B cell (primary cell): ENCODE data around the gene ATP5MC2. TPM values are rescaled to one million over a fixed set of nuclear protein-coding genes. Genes with fewer than 3 reads are reported as not detected.

ENCODE experiments used
- ATAC-seq: fragments of 200-7000 bp; cut with Tn5 transposase; one replicate; pipeline ENCODE4 v1.10.0; 2021; ENCODE audit warnings: low read depth, mild to moderate bottlenecking, moderate number of reproducible peaks, moderate library complexity
- CTCF ChIA-PET: fragments of 350-600 bp; sonication (Branson Sonifier 250); formaldehyde crosslinking; loops from one replicate; lab custom pipeline; 2021; ENCODE audit warnings: antibody characterized with exemption, inconsistent platforms; lab: Charles Lee
- POLR2A ChIA-PET: fragments of 350-600 bp; sonication (Branson Sonifier 250); formaldehyde crosslinking; loops from one replicate; lab custom pipeline; 2021; ENCODE audit warnings: antibody characterized with exemption; lab: Charles Lee
- DNase-seq: peaks from one replicate; pipeline ENCODE4 v3.0.0; 2013
- H2AFZ ChIP-seq: 2 replicates; pipeline ENCODE4 v1.6.1; 2012; ENCODE audit warnings: mild to moderate bottlenecking, low read depth, low read length; ENCODE audit not compliant: insufficient read depth, poor library complexity, severe bottlenecking
- H3K27ac ChIP-seq, 2 donors: 1 replicate in 1 of 2; 2 replicates in 1 of 2; pipeline ENCODE4 v1.5.1; 2012 to 2013; ENCODE audit warnings: low read length in 2 of 2, mild to moderate bottlenecking in 2 of 2, moderate library complexity in 1 of 2
- H3K27me3 ChIP-seq, 4 experiments: fragments of 200-600 bp in 1 of 4; sonication (generic) in 1 of 4; replicated peaks in 1 of 4; 1 replicate in 2 of 4; 2 replicates in 2 of 4; pipeline versions ENCODE4 v1.6.1 to v1.7.0; 2013 to 2016; ENCODE audit warnings: low read length in 3 of 4, mild to moderate bottlenecking in 2 of 4, mixed read lengths in 1 of 4, moderate library complexity in 1 of 4; ENCODE audit not compliant: insufficient read depth in 4 of 4, control insufficient read depth in 3 of 4; ENCODE audit errors: control extremely low read depth in 1 of 4
- H3K36me3 ChIP-seq, 2 experiments: replicated peaks in 1 of 2; 1 replicate in 1 of 2; 2 replicates in 1 of 2; pipeline versions ENCODE4 v1.6.1 to v1.7.1; 2013; ENCODE audit warnings: low read length in 1 of 2; ENCODE audit not compliant: insufficient read depth in 2 of 2, control insufficient read depth in 1 of 2; ENCODE audit errors: control extremely low read depth in 1 of 2, extremely low read depth in 1 of 2
- H3K4me1 ChIP-seq, 2 donors: fragments of 200-600 bp in 1 of 2; sonication (generic) in 1 of 2; 1 replicate in 1 of 2; 2 replicates in 1 of 2; pipeline versions ENCODE4 v1.5.1 to v1.6.1; 2013 to 2017; ENCODE audit warnings: low read length in 2 of 2; ENCODE audit not compliant: control insufficient read depth in 2 of 2, insufficient read depth in 2 of 2
- H3K4me2 ChIP-seq: replicated peaks from 2 replicates; pipeline ENCODE3; 2012; ENCODE audit warnings: mild to moderate bottlenecking, low read depth, low read length; ENCODE audit not compliant: poor library complexity, severe bottlenecking
- H3K4me3 ChIP-seq, 5 experiments: fragments of 200-600 bp in 1 of 5; sonication (generic) in 1 of 5; 1 replicate in 3 of 5; 2 replicates in 2 of 5; pipeline versions ENCODE4 v1.5.1 to v1.7.0; 2011 to 2016; ENCODE audit warnings: low read length in 4 of 5, mild to moderate bottlenecking in 4 of 5, low read depth in 2 of 5, control low read depth in 1 of 5, moderate library complexity in 1 of 5; ENCODE audit not compliant: insufficient read depth in 1 of 5; ENCODE audit errors: control extremely low read depth in 1 of 5, extremely low read depth in 1 of 5
- H3K79me2 ChIP-seq: fragments of 200-600 bp; sonication (generic); one replicate; pipeline ENCODE4 v1.6.0; 2016; ENCODE audit warnings: low read length; ENCODE audit not compliant: control insufficient read depth, insufficient read depth
- H3K9ac ChIP-seq: fragments of 200-600 bp; sonication (generic); 2 replicates; pipeline ENCODE4 v1.6.1; 2017; ENCODE audit warnings: mild to moderate bottlenecking, low read length, moderate library complexity
- H3K9me3 ChIP-seq, 3 donors: one replicate each; pipeline versions ENCODE4 v1.6.1 to v1.7.1; 2013; ENCODE audit warnings: low read length in 2 of 3; ENCODE audit not compliant: control insufficient read depth in 2 of 3, insufficient read depth in 1 of 3; ENCODE audit errors: control extremely low read depth in 1 of 3
- H4K20me1 ChIP-seq: 2 replicates; pipeline ENCODE4 v1.6.0; 2012; ENCODE audit warnings: mild to moderate bottlenecking, low read length; ENCODE audit not compliant: insufficient read depth, control insufficient read depth, poor library complexity, severe bottlenecking
- H3K27ac Mint-ChIP-seq: one replicate; pipeline ENCODE4 v1.8.0; 2021; ENCODE audit warnings: mixed read lengths
- H3K27me3 Mint-ChIP-seq: one replicate; pipeline ENCODE4 v1.8.0; 2021; ENCODE audit warnings: mixed read lengths
- H3K4me1 Mint-ChIP-seq: one replicate; pipeline ENCODE4 v1.8.0; 2021; ENCODE audit warnings: mixed read lengths
- H3K4me3 Mint-ChIP-seq: one replicate; pipeline ENCODE4 v1.8.0; 2021; ENCODE audit warnings: mixed read lengths
- H3K9me3 Mint-ChIP-seq: one replicate; pipeline ENCODE4 v1.8.0; 2022; ENCODE audit warnings: mixed read lengths; ENCODE audit not compliant: insufficient read depth
- EZH2 ChIP-seq: IDR thresholded peaks from 2 replicates; pipeline ENCODE4 v1.6.1; 2012; ENCODE audit warnings: borderline replicate concordance, low read depth, mild to moderate bottlenecking, moderate library complexity, low read length; ENCODE audit not compliant: insufficient read depth, poor library complexity, severe bottlenecking
- WGBS: methylation state at CpG from one replicate; pipeline ENCODE4 v1.1.5; 2013; ENCODE audit warnings: missing lambda C conversion rate; ENCODE audit not compliant: insufficient coverage; 5-methylcytosine and 5-hydroxymethylcytosine counted together
- intact Hi-C: fragments of 100-400 bp; cut with micrococcal nuclease; formaldehyde crosslinking; loops from one replicate; pipeline ENCODE4 v1.10.0; 2022
- polyA minus RNA-seq: library from RNA; depleted of rRNA, polyadenylated mRNA; stranded (reverse); fragments of >200 nt; gene quantifications from 2 replicates; pipeline ENCODE4 v1.2.3, GENCODE V29; 2012
- polyA plus RNA-seq: library from polyadenylated mRNA; depleted of rRNA; stranded (reverse); fragments of >200 nt; gene quantifications from 2 replicates; pipeline ENCODE4 v1.2.3, GENCODE V29; 2012
- total RNA-seq, 2 donors: library from RNA; stranded (reverse); fragments of 120-200 nt in 1 of 2; gene quantifications; 1 replicate in 1 of 2; 2 replicates in 1 of 2; pipeline versions ENCODE4 v1.2.3 to v1.2.4, GENCODE V29; 2013 to 2022
- TF ChIP-seq, protein P1 (sequence below): fragments of 200-600 bp; IDR thresholded peaks from one replicate; pipeline ENCODE4 v1.8.0; 2022; ENCODE audit warnings: antibody characterized with exemption, mild to moderate bottlenecking

ATP5MC2 gene
- total RNA-seq (205 and 212 TPM in 2 replicates), polyA plus RNA-seq (276 and 435 TPM in 2 replicates), polyA minus RNA-seq (222 and 239 TPM in 2 replicates)
- total RNA-seq (2013): 251 TPM

- DNase-seq (peak; percentile 99), ATAC-seq (peak; percentile 98)
- WGBS: under 1% methylated on average over 61 of the region's 61 CpGs
- H3K27ac ChIP-seq: peak within 1 kb of the TSS; percentile 69 to 76
- TF ChIP-seq, protein P1, sequence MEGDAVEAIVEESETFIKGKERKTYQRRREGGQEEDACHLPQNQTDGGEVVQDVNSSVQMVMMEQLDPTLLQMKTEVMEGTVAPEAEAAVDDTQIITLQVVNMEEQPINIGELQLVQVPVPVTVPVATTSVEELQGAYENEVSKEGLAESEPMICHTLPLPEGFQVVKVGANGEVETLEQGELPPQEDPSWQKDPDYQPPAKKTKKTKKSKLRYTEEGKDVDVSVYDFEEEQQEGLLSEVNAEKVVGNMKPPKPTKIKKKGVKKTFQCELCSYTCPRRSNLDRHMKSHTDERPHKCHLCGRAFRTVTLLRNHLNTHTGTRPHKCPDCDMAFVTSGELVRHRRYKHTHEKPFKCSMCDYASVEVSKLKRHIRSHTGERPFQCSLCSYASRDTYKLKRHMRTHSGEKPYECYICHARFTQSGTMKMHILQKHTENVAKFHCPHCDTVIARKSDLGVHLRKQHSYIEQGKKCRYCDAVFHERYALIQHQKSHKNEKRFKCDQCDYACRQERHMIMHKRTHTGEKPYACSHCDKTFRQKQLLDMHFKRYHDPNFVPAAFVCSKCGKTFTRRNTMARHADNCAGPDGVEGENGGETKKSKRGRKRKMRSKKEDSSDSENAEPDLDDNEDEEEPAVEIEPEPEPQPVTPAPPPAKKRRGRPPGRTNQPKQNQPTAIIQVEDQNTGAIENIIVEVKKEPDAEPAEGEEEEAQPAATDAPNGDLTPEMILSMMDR: peak; percentile 99
- no peak for TF ChIP-seq EZH2
- Mint-ChIP-seq H3K4me1 (peaks cover 29% of the 10 kb centered on the region), H3K4me3 (peak within 1 kb of the TSS; percentile 96), H3K27me3 (peaks cover 15% of the 10 kb centered on the region), H3K9me3 (no peaks in the 10 kb centered on the region), H3K27ac (peak within 1 kb of the TSS; percentile 91)
- H2AFZ ChIP-seq: peak within 1 kb of the TSS; percentile 93
- H3K36me3 ChIP-seq: peaks cover 0 to 21% of the 10 kb centered on the region in 2 experiments
- peaks cover 11% of the 10 kb centered on the region for H4K20me1 ChIP-seq
- H3K4me3 ChIP-seq: peak within 1 kb of the TSS; percentile 84 to 96 (median 91)
- H3K9me3 ChIP-seq: no peaks in the 10 kb centered on the region
- H3K27me3 ChIP-seq: peaks cover 0 to 26% (median 16%) of the 10 kb centered on the region in 4 experiments
- intact Hi-C loops: loop anchor here (1.0 to 5.0 kb wide), 6 partner anchors 50 to 669 kb away; partner anchors contain the start of genes ATF7, EIF4B and SMUG1
- peaks cover 38% of the 10 kb centered on the region for H3K79me2 ChIP-seq
- POLR2A ChIA-PET: interaction anchor here (0.6 to 1.9 kb wide), 5 partner anchors 11 to 175 kb away, joined by 3 to 6 read pairs (median 5); partner anchors contain the start of gene TARBP2
- CTCF ChIA-PET: interaction anchor here (0.6 to 5.3 kb wide), 26 partner anchors 9 to 525 kb away, joined by 3 to 58 read pairs (median 4); partner anchors contain the start of genes AAAS, ATF7 and CISTR
- H3K9ac ChIP-seq: peak within 1 kb of the TSS; percentile 75
- H3K4me2 ChIP-seq: peak within 1 kb of the TSS; percentile 90
- peaks cover 16 to 21% of the 10 kb centered on the region in 2 donors for H3K4me1 ChIP-seq
Observed at GRCh38 chr12:53675701-53676607, at the start of gene ATP5MC2. Gene ATP5MC2, minus strand, starts transcription at chr12:53676083. Its CDS starts 3,469 bp downstream, at chr12:53672614.
